KMS-11 (cell line): ENCODE measurements around the gene LRRC70.

Experiments
- H2AFZ ChIP-seq: fragments of 200-600 bp; sonication (generic); 2 replicates; pipeline ENCODE4 v1.6.1; 2016; ENCODE audit warnings: antibody characterized with exemption, mixed run types, low read depth
- H3K27ac ChIP-seq: fragments of 200-600 bp; sonication (generic); 2 replicates; pipeline ENCODE4 v1.6.1; 2016; ENCODE audit warnings: mild to moderate bottlenecking, mixed run types
- H3K27me3 ChIP-seq: fragments of 200-600 bp; sonication (generic); 2 replicates; pipeline ENCODE4 v1.6.1; 2017; ENCODE audit warnings: mild to moderate bottlenecking, low read depth, mixed run types, moderate library complexity; ENCODE audit not compliant: insufficient read depth
- H3K36me3 ChIP-seq: fragments of 200-600 bp; sonication (generic); 2 replicates; pipeline ENCODE4 v1.6.1; 2017; ENCODE audit warnings: mild to moderate bottlenecking, mixed run types; ENCODE audit not compliant: insufficient read depth
- H3K4me1 ChIP-seq: fragments of 200-600 bp; sonication (generic); 2 replicates; pipeline ENCODE4 v1.6.1; 2016; ENCODE audit warnings: mild to moderate bottlenecking, low read depth, mixed run types; ENCODE audit not compliant: poor library complexity, severe bottlenecking
- H3K4me2 ChIP-seq: fragments of 200-600 bp; sonication (generic); 2 replicates; pipeline ENCODE4 v1.7.0; 2016; ENCODE audit warnings: mild to moderate bottlenecking, mixed run types
- H3K4me3 ChIP-seq: fragments of 200-600 bp; sonication (generic); IDR thresholded peaks from 2 replicates; pipeline ENCODE4 v1.6.1; 2017; ENCODE audit warnings: low read depth, low read length, mixed read lengths; ENCODE audit not compliant: insufficient read depth
- H3K79me2 ChIP-seq: fragments of 200-600 bp; sonication (generic); 2 replicates; pipeline ENCODE4 v1.6.1; 2016; ENCODE audit warnings: low read depth, mixed run types; ENCODE audit not compliant: insufficient read depth
- H3K9ac ChIP-seq: fragments of 200-600 bp; sonication (generic); 2 replicates; pipeline ENCODE4 v1.6.1; 2016; ENCODE audit warnings: mild to moderate bottlenecking, mixed run types
- H4K20me1 ChIP-seq: fragments of 200-600 bp; sonication (generic); 2 replicates; pipeline ENCODE4 v1.6.1; 2016; ENCODE audit warnings: mild to moderate bottlenecking, mixed run types; ENCODE audit not compliant: insufficient read depth
- CTCF ChIP-seq: fragments of 200-600 bp; sonication (generic); conservative IDR thresholded peaks from 2 replicates; pipeline ENCODE4 v1.6.1; 2017; ENCODE audit warnings: low read depth, mild to moderate bottlenecking, antibody characterized with exemption, low read length, moderate library complexity, mixed read lengths

The LRRC70 gene

DNA sequence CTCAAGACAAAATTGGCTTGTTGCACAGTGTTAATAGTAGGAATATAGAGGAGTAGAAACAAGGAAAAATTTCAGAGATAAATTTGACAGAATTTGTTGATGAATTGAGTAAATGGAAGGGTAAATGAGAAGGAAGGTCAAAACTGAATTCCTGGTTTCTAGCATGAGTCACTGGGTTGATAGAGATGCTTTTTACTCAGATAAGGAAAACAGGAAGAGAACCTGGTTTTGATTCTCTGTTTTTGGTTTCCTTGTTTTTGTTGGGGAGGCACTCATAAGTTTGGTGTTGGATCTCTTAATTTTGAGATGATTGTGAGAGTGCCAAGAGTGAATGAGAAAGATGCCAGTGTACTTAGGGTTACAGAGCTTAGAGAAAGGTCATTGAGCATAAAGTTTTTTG, 7.1 kb downstream of the LRRC70 start:
- H3K9ac ChIP-seq, result no peak overlapping the region
- no peaks in the 10 kb centered on the region for H3K79me2 ChIP-seq
- no peaks in the 10 kb centered on the region for H3K36me3 ChIP-seq
- H3K4me1 ChIP-seq, result peaks cover 35% of the 10 kb centered on the region
- H3K4me3 ChIP-seq, result no peak overlapping the region
- peak overlapping the region; percentile 9; the same call in 1 of the 2 replicates for H3K4me2 ChIP-seq
- no peak overlapping the region for H2AFZ ChIP-seq
- no peak for TF ChIP-seq CTCF
- H4K20me1 ChIP-seq, result no peaks in the 10 kb centered on the region; the same call in 1 of the 2 replicates
- no peak overlapping the region; the same call in 1 of the 2 replicates for H3K27ac ChIP-seq
- no peaks in the 10 kb centered on the region for H3K27me3 ChIP-seq

GRCh38 chr5:62587737-62588136, 9.1 kb downstream of the LRRC70 start:
- no peaks in the 10 kb centered on the region for H3K27me3 ChIP-seq
- peak overlapping the region; percentile 19; the same call in 1 of the 2 replicates for H3K27ac ChIP-seq
- H3K36me3 ChIP-seq, result 0 out of 2 replicates have a peak, but pooled peaks cover 6% of the 10 kb centered on the region
- H3K4me2 ChIP-seq, result peak overlapping the region; percentile 19; the same call in 1 of the 2 replicates
- no peak overlapping the region for H3K9ac ChIP-seq
- no peak overlapping the region for H2AFZ ChIP-seq
- peaks cover 35% of the 10 kb centered on the region for H3K4me1 ChIP-seq
- H4K20me1 ChIP-seq, result no peaks in the 10 kb centered on the region
- H3K4me3 ChIP-seq, result no peak overlapping the region
- no peak for TF ChIP-seq CTCF
- no peaks in the 10 kb centered on the region for H3K79me2 ChIP-seq

GRCh38 chr5:62588668-62589067, 10.0 kb downstream of the LRRC70 start:
- Histone ChIP-seq H3K79me2 (no peaks in the 10 kb centered on the region), H3K9ac (no peak overlapping the region), H3K4me2 (no peak overlapping the region), H4K20me1 (no peaks in the 10 kb centered on the region), H3K27ac (no peak overlapping the region), H3K4me1 (peaks cover 38% of the 10 kb centered on the region), H3K36me3 (0 out of 2 replicates have a peak, but pooled peaks cover 6% of the 10 kb centered on the region), H3K4me3 (no peak overlapping the region), H2AFZ (no peak overlapping the region), H3K27me3 (no peaks in the 10 kb centered on the region)
- no peak for TF ChIP-seq CTCF

DNA sequence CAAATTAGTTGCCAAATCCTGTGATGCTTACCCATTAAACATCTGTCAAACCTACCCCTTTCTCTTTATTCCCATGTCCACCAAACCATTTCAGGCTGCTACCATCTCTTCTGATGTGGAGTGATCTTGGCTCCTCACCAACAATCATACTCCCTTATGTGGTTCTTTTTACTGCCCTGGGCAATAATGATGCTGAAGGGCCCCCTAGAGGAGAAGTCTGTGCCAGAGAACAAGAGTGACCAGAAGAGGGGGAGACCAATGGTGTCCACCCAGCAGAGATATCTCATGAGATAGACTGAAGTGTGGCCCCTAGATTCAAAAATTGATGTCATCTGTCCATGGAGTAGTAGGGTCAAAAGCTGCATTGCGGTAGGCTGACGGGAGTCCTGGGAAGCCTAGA, 10.9 kb downstream of the LRRC70 start:
- 0 out of 2 replicates have a peak, but pooled peaks cover 6% of the 10 kb centered on the region for H3K36me3 ChIP-seq
- peaks cover 38% of the 10 kb centered on the region for H3K4me1 ChIP-seq
- H3K79me2 ChIP-seq, result no peaks in the 10 kb centered on the region
- H3K4me2 ChIP-seq, result no peak overlapping the region
- H2AFZ ChIP-seq, result no peak overlapping the region
- H3K9ac ChIP-seq, result no peak overlapping the region
- no peak overlapping the region for H3K27ac ChIP-seq
- H4K20me1 ChIP-seq, result no peaks in the 10 kb centered on the region
- 0 out of 2 replicates have a peak, but pooled peaks have one; percentile 24 for TF ChIP-seq CTCF
- no peak overlapping the region for H3K4me3 ChIP-seq
- H3K27me3 ChIP-seq, result no peaks in the 10 kb centered on the region
